ENCODE results near the gene LRRN3.

Gene LRRN3

GRCh38 chr7:111107579-111107978 is 16.7 kb downstream of the LRRN3 start:
- DNase-seq (ENCODE audit: low read depth): no peak

- no peak for DNase-seq (ENCODE audit: low read depth)
These were observed 17.1 kb downstream of the LRRN3 start for GRCh38 chr7:111108000-111108399.

GRCh38 chr7:111108496-111108895 is 17.6 kb downstream of the LRRN3 start:
- DNase-seq (ENCODE audit: low read depth): no peak

- no peak for DNase-seq (ENCODE audit: low read depth)
These were observed 21.5 kb downstream of the LRRN3 start for GRCh38 chr7:111112439-111112838.

GRCh38 chr7:111113263-111114017 is 22.5 kb downstream of the LRRN3 start:
- no peak for DNase-seq (ENCODE audit: low read depth)

- DNase-seq (ENCODE audit: low read depth): no peak
These were observed 25.0 kb downstream of the LRRN3 start for GRCh38 chr7:111115966-111116365.

- peak; percentile 30 for DNase-seq (ENCODE audit: low read depth)
These were observed 36.1 kb downstream of the LRRN3 start for GRCh38 chr7:111126987-111127386.

GRCh38 chr7:111129435-111129834 is 38.5 kb downstream of the LRRN3 start:
- no peak for DNase-seq (ENCODE audit: low read depth)

GRCh38 chr7:111132833-111133232 is 41.9 kb downstream of the LRRN3 start:
- DNase-seq (ENCODE audit: low read depth): no peak

- no peak for DNase-seq (ENCODE audit: low read depth)
These were observed 46.6 kb downstream of the LRRN3 start for GRCh38 chr7:111137296-111138192.

- DNase-seq (ENCODE audit: low read depth): no peak
These were observed 47.3 kb downstream of the LRRN3 start for GRCh38 chr7:111138193-111138569.

- no peak for DNase-seq (ENCODE audit: low read depth)
These were observed 47.7 kb downstream of the LRRN3 start for GRCh38 chr7:111138586-111138985.

GRCh38 chr7:111140091-111140865 is 49.4 kb downstream of the LRRN3 start:
- no peak for DNase-seq (ENCODE audit: low read depth)

GRCh38 chr7:111145472-111145871 is 54.5 kb downstream of the LRRN3 start:
- DNase-seq (ENCODE audit: low read depth): no peak

GRCh38 chr7:111146136-111146535 is 55.2 kb downstream of the LRRN3 start:
- no peak for DNase-seq (ENCODE audit: low read depth)

- no peak for DNase-seq (ENCODE audit: low read depth)
These were observed 57.0 kb downstream of the LRRN3 start for GRCh38 chr7:111147708-111148533.

GRCh38 chr7:111150709-111151108 is 59.8 kb downstream of the LRRN3 start:
- DNase-seq (ENCODE audit: low read depth): no peak

- DNase-seq (ENCODE audit: low read depth): no peak
These were observed 68.5 kb downstream of the LRRN3 start for GRCh38 chr7:111159426-111159825.

GRCh38 chr7:111160297-111160696 is 69.4 kb downstream of the LRRN3 start:
- DNase-seq (ENCODE audit: low read depth): no peak

- DNase-seq (ENCODE audit: low read depth): no peak
These were observed 71.8 kb downstream of the LRRN3 start for GRCh38 chr7:111162692-111163091.

- no peak for DNase-seq (ENCODE audit: low read depth)
These were observed 73.5 kb downstream of the LRRN3 start for GRCh38 chr7:111164442-111164841.

GRCh38 chr7:111168182-111168581 is 77.3 kb downstream of the LRRN3 start:
- DNase-seq (ENCODE audit: low read depth): no peak
